Ovary (tissue), 3 donors: ENCODE results near the gene CTBP1.

Experiments used
- POLR2A ChIP-seq: fragments of 450-650 bp; IDR thresholded peaks from one replicate; pipeline ENCODE4 v1.6.1; 2017; ENCODE audit warnings: antibody characterized with exemption, mild to moderate bottlenecking, moderate library complexity
- TF ChIP-seq, protein P1 (sequence below), 3 donors: fragments of 450-650 bp in 2 of 3; fragments of 200-600 bp in 1 of 3; IDR thresholded peaks; one replicate each; pipeline versions ENCODE4 v1.5.1 to v1.8.0; 2016 to 2022; ENCODE audit warnings: antibody characterized with exemption in 3 of 3, mild to moderate bottlenecking in 1 of 3
- donor health status: DM: no; HTN: no; CAD: no.

DNA sequence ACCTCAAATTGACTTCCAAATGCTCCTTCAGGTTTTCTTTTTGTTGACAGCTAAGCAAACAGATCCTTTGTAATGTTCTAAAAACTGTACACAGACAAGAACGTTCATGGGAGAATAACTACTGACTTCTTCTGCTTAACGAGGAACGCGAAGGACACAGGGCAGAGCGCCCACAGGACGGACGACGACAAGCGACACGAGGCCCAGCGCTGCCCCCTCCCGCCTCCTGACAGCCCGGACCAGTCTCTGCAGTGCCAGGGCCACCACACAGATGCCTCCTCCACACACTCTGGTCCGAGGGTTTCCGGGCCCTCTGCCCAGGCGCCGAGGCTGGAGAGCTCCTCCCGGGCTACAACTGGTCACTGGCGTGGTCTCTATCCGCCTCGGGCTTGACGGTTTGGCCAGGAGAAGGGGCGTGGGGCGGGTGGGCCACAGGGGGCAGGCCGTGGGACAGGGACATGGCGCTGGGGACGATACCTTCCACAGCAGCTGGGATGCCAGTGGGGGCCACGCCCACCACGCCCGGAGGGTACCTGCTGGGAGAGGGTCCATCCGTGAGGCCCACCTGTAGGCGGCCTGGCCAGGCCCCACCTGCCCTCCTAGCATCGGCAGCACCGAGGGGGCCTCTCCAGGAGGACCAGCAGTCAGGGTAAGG, 36.9 kb downstream of the CTBP1 start:
- TF ChIP-seq, protein P1, sequence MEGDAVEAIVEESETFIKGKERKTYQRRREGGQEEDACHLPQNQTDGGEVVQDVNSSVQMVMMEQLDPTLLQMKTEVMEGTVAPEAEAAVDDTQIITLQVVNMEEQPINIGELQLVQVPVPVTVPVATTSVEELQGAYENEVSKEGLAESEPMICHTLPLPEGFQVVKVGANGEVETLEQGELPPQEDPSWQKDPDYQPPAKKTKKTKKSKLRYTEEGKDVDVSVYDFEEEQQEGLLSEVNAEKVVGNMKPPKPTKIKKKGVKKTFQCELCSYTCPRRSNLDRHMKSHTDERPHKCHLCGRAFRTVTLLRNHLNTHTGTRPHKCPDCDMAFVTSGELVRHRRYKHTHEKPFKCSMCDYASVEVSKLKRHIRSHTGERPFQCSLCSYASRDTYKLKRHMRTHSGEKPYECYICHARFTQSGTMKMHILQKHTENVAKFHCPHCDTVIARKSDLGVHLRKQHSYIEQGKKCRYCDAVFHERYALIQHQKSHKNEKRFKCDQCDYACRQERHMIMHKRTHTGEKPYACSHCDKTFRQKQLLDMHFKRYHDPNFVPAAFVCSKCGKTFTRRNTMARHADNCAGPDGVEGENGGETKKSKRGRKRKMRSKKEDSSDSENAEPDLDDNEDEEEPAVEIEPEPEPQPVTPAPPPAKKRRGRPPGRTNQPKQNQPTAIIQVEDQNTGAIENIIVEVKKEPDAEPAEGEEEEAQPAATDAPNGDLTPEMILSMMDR (IDR thresholded peaks at IDR 0.05), result no peak
- no peak for TF ChIP-seq POLR2A
